ENCODE results near the gene UFM1.
"Not testable (repeated sequence)": the region's sequence is repeated elsewhere in the genome, so short reads cannot be mapped to it uniquely, and the experiment has no call there.

The UFM1 gene

GRCh38 chr13:38349390-38350113 lies at the start of gene UFM1:
Gene UFM1, plus strand, starts transcription at chr13:38349851. Its CDS starts 69 bp downstream, at chr13:38349920.
- DNase-seq, result peak; percentile 97

DNA sequence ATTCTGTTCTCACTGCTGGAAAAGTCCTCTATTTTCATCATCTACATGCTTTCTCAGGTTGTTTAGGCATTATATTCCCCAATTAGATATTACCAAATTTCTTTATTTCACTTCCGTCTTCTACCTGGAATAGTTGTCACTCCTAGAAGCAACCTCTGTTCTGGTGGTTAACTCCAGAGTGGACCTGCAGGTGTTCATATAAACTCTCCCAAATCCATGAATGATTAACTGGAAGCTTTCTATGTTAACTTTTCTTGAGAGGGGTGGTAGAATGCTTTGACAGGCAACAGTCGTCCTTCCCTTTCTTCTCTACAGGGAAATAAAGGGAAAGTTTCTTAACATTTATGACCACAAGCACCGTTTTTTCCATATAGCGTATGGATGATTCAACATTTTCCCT lies 48.4 kb upstream of the UFM1 start:
- no peak for DNase-seq

GRCh38 chr13:38303816-38304320 lies 45.8 kb upstream of the UFM1 start:
- DNase-seq, result no peak

DNA sequence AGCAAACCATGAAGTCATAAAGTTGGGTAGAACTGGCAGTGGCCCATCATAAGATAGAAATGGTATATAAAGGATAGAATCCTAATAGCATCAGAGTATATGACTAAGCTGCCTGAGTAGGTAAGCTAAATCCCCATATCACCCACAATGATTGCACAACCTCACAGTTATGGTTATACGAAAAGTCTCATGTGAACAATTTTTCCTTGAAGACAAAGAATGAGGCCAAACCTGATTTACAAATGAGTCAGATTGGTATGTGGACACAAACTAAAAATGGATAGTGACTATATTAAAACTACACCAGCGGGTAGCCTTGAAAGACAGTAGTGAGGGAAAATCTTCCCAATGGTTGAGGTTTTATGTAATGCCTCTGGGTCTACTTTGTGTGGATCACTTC lies 40.9 kb upstream of the UFM1 start:
- no peak for DNase-seq

- no peak for DNase-seq
These were observed 40.3 kb upstream of the UFM1 start for GRCh38 chr13:38309397-38309796.

GRCh38 chr13:38311175-38311574 lies 38.5 kb upstream of the UFM1 start:
- DNase-seq, result not testable (repeated sequence)

DNA sequence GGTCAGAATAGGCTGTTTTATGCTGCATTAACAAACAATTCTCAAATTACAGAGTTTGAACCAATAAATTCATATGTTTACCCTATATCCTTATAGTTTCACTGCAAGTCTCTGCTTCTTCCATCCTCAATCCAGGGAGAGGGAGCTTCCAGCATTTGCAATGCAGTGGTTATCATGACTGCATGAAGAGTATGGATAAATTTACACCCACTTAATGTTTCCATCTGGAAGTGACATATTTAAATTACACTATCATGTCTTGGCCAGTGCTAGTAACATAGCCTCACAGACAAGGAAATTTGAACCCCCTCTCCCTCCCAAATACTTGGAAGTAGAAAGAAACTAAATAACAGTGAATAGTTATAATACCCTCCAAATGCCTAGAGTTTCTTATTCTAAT lies 33.5 kb upstream of the UFM1 start:
- no peak for DNase-seq

- DNase-seq, result no peak
These were observed 28.0 kb upstream of the UFM1 start for GRCh38 chr13:38321654-38322053.

DNA sequence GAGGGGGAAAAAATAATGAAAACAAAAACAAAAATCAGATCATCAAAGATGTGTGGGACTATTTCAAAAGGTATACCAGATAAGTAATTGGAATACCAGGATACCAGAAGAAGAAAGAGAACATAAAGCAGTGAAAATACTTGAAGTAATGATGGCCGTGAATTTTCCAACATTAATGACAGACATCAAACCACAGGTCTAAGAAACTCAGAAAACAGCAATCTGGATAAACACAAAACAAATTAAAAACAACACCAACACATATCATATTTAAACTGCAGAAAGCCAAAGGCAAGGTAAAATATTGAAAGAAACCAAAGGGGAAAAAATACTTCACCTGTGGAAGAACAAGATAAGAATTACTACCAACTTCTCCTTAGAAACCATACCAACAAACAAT lies 24.2 kb upstream of the UFM1 start:
- no peak for DNase-seq

GRCh38 chr13:38328699-38329098 lies 21.0 kb upstream of the UFM1 start:
- no peak for DNase-seq

DNA sequence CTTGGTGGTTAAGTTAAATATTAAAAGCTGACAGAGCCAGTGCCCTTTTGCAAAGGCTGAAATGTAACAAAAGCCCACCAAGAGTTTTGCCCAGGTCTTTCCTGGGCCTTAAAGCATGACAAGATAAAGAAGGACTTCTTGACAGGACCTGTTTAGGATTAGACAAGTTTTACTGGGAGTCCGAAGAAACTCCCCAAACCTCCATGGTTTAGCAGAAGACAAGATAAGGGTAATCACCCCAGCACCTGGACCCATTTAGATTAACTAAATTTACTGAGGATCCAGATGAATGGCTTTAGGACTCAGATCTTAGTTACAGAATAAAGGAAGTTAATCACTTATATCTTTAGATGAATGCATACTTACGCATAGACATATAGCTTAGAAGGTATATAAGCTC lies 14.8 kb upstream of the UFM1 start:
- no peak for DNase-seq

- no peak for DNase-seq
These were observed 11.6 kb upstream of the UFM1 start for GRCh38 chr13:38338089-38338488.

DNA sequence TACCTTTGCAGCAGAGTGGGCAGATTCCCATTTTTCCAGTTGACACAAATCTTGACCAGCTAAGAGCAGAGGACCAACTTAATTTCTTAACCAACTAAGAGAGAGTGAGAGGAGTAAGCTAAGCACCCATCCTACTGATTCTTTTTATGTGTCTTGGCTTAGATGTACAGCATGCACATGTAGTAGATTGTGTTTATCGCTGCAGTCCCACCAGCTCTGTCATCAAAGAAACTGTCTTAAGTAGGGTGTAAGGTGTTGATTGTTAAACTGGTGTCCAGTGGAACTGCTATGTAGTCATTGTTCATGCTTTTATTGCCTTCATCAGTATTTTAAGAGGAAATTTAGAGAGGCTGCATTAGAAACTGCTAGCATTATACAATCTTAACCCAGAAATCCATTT lies 9.0 kb upstream of the UFM1 start:
- no peak for DNase-seq

- no peak for DNase-seq
These were observed 8.4 kb upstream of the UFM1 start for GRCh38 chr13:38341149-38341692.

- no peak for DNase-seq
These were observed 2.9 kb upstream of the UFM1 start for GRCh38 chr13:38346764-38347163.

GRCh38 chr13:38348861-38349389 lies 726 bp upstream of the UFM1 start:
- DNase-seq, result no peak

- DNase-seq, result no peak
These were observed 515 bp downstream of the UFM1 start for GRCh38 chr13:38350114-38350617.

DNA sequence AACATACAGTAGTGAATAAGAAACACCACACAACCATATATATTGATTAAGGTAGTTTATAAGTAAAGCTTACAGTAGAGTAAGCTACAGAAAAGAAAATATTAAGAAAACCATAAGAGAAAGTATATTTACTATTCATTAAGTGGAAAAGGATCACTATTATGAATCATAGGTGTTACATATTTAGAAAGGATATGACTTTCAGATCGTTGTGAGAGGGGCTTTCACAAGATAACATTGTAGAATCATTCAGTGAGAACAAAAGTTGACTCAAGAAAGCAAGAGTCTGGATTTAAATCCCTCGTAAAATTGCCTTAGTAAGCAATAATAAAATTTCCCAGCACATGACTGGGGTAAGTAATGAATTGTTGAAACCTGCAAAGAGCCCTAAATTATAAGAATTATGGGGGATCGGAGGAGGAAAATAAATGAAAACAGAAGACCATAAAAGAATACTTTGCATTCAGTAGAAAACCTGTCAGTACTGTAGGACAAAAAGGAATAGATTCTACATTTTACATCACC lies 6.0 kb downstream of the UFM1 start:
- DNase-seq, result no peak

DNA sequence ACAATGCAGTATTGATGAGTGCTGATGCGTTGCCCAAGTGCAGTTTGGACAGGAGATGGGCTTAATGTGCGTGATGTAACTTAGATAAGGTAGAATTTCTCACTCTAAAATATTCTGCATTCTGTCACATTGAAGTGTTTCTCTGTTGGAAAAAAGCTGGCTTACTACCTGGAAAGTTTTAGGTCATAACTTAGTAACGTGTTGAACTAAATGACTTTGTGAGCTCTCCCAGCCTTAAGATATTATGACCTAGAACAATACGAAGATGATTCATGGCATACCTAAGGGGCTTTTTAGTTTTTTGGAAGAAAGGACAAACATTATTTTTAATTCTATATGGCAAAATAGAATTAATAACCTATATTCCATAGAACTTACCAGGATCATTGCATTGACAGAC lies 9.0 kb downstream of the UFM1 start:
- no peak for DNase-seq

- no peak for DNase-seq
These were observed 12.1 kb downstream of the UFM1 start for GRCh38 chr13:38361542-38362262.

DNA sequence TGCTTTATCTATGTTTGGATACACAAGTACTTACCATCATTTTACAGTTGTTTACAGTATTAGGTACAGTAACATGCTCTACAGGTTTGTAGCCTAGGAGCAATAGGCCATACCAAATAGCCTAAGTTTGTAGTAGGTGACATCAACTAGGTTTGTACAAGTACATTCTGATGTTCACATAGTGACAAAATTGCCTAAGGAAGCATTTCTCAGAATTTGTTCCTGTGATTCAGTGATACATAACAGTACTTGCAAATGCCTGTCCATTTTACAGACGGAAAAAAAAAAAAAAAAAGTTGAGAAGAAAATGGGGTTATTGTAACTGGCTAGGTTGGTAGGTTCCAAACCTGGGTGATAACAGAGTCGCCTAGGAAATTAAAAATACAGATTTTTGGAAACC lies 13.6 kb downstream of the UFM1 start:
- DNase-seq, result no peak

DNA sequence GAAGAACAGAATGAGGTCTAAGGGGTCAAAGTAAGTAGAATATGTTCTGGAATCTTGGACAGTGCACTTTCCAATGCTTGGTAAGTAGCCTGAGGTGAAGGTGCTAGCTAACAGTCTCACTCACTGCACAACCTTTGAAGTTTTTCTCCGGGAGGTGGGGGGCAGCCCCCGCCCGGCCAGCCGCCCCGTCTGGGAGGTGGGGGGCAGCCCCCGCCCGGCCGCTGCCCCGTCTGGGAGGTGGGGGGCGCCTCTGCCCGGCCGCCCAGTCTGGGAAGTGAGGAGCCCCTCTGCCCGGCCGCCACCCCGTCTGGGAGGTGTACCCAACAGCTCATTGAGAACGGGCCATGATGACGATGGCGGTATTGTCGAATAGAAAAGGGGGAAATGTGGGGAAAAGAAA lies 14.1 kb downstream of the UFM1 start:
- not testable (repeated sequence) for DNase-seq

DNA sequence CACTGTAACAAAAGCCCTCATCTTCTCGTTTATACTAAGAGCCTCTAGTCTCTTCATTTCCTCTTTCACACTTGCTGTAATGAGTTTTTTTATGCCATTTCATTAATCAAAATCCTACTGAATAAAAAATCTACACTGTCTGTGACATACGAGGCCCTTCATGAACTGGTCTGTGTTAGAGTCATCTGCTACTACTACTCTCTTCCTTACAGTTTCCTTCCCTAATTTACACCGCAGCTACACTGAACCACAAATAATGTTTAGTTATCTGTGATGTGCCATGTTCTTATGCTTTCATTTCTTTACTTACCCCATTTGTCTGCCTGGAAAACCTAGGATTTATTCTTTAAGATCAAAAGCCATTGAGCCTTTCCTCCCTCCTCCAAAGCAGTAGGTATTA lies 16.0 kb downstream of the UFM1 start:
- no peak for DNase-seq

Measured in GF-D8 (cell line).